ENCODE measurements around the gene NCOA7.
"Not testable (repeated sequence)": the region's sequence is repeated elsewhere in the genome, so short reads cannot be mapped to it uniquely, and the experiment has no call there.

Gene NCOA7

GRCh38 chr6:125961117-125961516 is 170.4 kb downstream of the NCOA7 start:
- no peaks in the 10 kb centered on the region for H3K36me3 ChIP-seq (ENCODE audit: control insufficient read depth, insufficient read depth, low read length)
- no peak overlapping the region for H3K4me3 ChIP-seq (ENCODE audit: extremely low read depth, insufficient read depth, low read length, poor library complexity, severe bottlenecking)
- H3K4me1 ChIP-seq (ENCODE audit: control insufficient read depth, insufficient read depth, low read length, poor library complexity, severe bottlenecking), result peaks cover 7% of the 10 kb centered on the region
- no peaks in the 10 kb centered on the region for H3K9me3 ChIP-seq (ENCODE audit: control insufficient read depth, low read length)
- 93 to 100% methylated on average over 2 to 3 of the region's 3 CpGs for WGBS, 2 experiments (ENCODE audit: insufficient coverage in 2 of 2)
- H3K27ac ChIP-seq (ENCODE audit: low read depth, low read length, severe bottlenecking), result no peak overlapping the region

GRCh38 chr6:125962900-125963497 is 172.2 kb downstream of the NCOA7 start:
- Histone ChIP-seq H3K4me3 (ENCODE audit: extremely low read depth, insufficient read depth, low read length, poor library complexity, severe bottlenecking) (no peak overlapping the region), H3K4me1 (ENCODE audit: control insufficient read depth, insufficient read depth, low read length, poor library complexity, severe bottlenecking) (no peaks in the 10 kb centered on the region), H3K36me3 (ENCODE audit: control insufficient read depth, insufficient read depth, low read length) (no peaks in the 10 kb centered on the region), H3K9me3 (ENCODE audit: control insufficient read depth, low read length) (no peaks in the 10 kb centered on the region), H3K27ac (ENCODE audit: low read depth, low read length, severe bottlenecking) (no peak overlapping the region)
- WGBS, 2 experiments (ENCODE audit: insufficient coverage in 2 of 2), result 88 to 91% methylated on average over 7 of the region's 8 CpGs

GRCh38 chr6:125963817-125964216 is 173.1 kb downstream of the NCOA7 start:
- Histone ChIP-seq H3K36me3 (ENCODE audit: control insufficient read depth, insufficient read depth, low read length) (no peaks in the 10 kb centered on the region), H3K9me3 (ENCODE audit: control insufficient read depth, low read length) (no peaks in the 10 kb centered on the region), H3K27ac (ENCODE audit: low read depth, low read length, severe bottlenecking) (no peak overlapping the region), H3K4me3 (ENCODE audit: extremely low read depth, insufficient read depth, low read length, poor library complexity, severe bottlenecking) (no peak overlapping the region), H3K4me1 (ENCODE audit: control insufficient read depth, insufficient read depth, low read length, poor library complexity, severe bottlenecking) (no peaks in the 10 kb centered on the region)
- 86 to 100% methylated on average over 1 of the region's 2 CpGs for WGBS, 2 experiments (ENCODE audit: insufficient coverage in 2 of 2)

GRCh38 chr6:125966569-125966968 is 175.8 kb downstream of the NCOA7 start:
- no peaks in the 10 kb centered on the region for H3K9me3 ChIP-seq (ENCODE audit: control insufficient read depth, low read length)
- no peaks in the 10 kb centered on the region for H3K4me1 ChIP-seq (ENCODE audit: control insufficient read depth, insufficient read depth, low read length, poor library complexity, severe bottlenecking)
- H3K27ac ChIP-seq (ENCODE audit: low read depth, low read length, severe bottlenecking), result no peak overlapping the region
- H3K36me3 ChIP-seq (ENCODE audit: control insufficient read depth, insufficient read depth, low read length), result no peaks in the 10 kb centered on the region
- WGBS, 2 experiments (ENCODE audit: insufficient coverage in 2 of 2), result no CpG with 5 or more reads among the region's 1 CpG
- H3K4me3 ChIP-seq (ENCODE audit: extremely low read depth, insufficient read depth, low read length, poor library complexity, severe bottlenecking), result no peak overlapping the region

GRCh38 chr6:125968493-125968892 is 177.7 kb downstream of the NCOA7 start:
- Histone ChIP-seq H3K9me3 (ENCODE audit: control insufficient read depth, low read length) (no peaks in the 10 kb centered on the region), H3K4me3 (ENCODE audit: extremely low read depth, insufficient read depth, low read length, poor library complexity, severe bottlenecking) (no peak overlapping the region), H3K27ac (ENCODE audit: low read depth, low read length, severe bottlenecking) (no peak overlapping the region), H3K4me1 (ENCODE audit: control insufficient read depth, insufficient read depth, low read length, poor library complexity, severe bottlenecking) (no peaks in the 10 kb centered on the region), H3K36me3 (ENCODE audit: control insufficient read depth, insufficient read depth, low read length) (no peaks in the 10 kb centered on the region)
- no CpG with 5 or more reads among the region's 2 CpGs for WGBS, 2 experiments (ENCODE audit: insufficient coverage in 2 of 2)

- Histone ChIP-seq H3K9me3 (ENCODE audit: control insufficient read depth, low read length) (no peaks in the 10 kb centered on the region), H3K27ac (ENCODE audit: low read depth, low read length, severe bottlenecking) (no peak overlapping the region), H3K4me1 (ENCODE audit: control insufficient read depth, insufficient read depth, low read length, poor library complexity, severe bottlenecking) (no peaks in the 10 kb centered on the region), H3K4me3 (ENCODE audit: extremely low read depth, insufficient read depth, low read length, poor library complexity, severe bottlenecking) (no peak overlapping the region), H3K36me3 (ENCODE audit: control insufficient read depth, insufficient read depth, low read length) (no peaks in the 10 kb centered on the region)
- no CpG with 5 or more reads among the region's 2 CpGs for WGBS, 2 experiments (ENCODE audit: insufficient coverage in 2 of 2)
Observed at GRCh38 chr6:125970760-125971159, 180.0 kb downstream of the NCOA7 start.

GRCh38 chr6:125972478-125972877 is 181.7 kb downstream of the NCOA7 start:
- not testable (repeated sequence) for H3K4me3 ChIP-seq (ENCODE audit: extremely low read depth, insufficient read depth, low read length, poor library complexity, severe bottlenecking); H3K9me3 ChIP-seq (ENCODE audit: control insufficient read depth, low read length); H3K27ac ChIP-seq (ENCODE audit: low read depth, low read length, severe bottlenecking); H3K36me3 ChIP-seq (ENCODE audit: control insufficient read depth, insufficient read depth, low read length); H3K4me1 ChIP-seq (ENCODE audit: control insufficient read depth, insufficient read depth, low read length, poor library complexity, severe bottlenecking)
- WGBS, 2 experiments (ENCODE audit: insufficient coverage in 2 of 2), result 100% methylated on average over 1 of the region's 1 CpG; no CpG with 5 or more reads in 1 of the 2 experiments

- WGBS, 2 experiments (ENCODE audit: insufficient coverage in 2 of 2), result 55 to 56% methylated on average over 2 to 4 of the region's 5 CpGs
- no peaks in the 10 kb centered on the region for H3K36me3 ChIP-seq (ENCODE audit: control insufficient read depth, insufficient read depth, low read length)
- H3K4me1 ChIP-seq (ENCODE audit: control insufficient read depth, insufficient read depth, low read length, poor library complexity, severe bottlenecking), result no peaks in the 10 kb centered on the region
- no peak overlapping the region for H3K4me3 ChIP-seq (ENCODE audit: extremely low read depth, insufficient read depth, low read length, poor library complexity, severe bottlenecking)
- H3K27ac ChIP-seq (ENCODE audit: low read depth, low read length, severe bottlenecking), result no peak overlapping the region
- no peaks in the 10 kb centered on the region for H3K9me3 ChIP-seq (ENCODE audit: control insufficient read depth, low read length)
Observed at GRCh38 chr6:125974214-125974866, 183.6 kb downstream of the NCOA7 start.

GRCh38 chr6:125979101-125979500 is 188.3 kb downstream of the NCOA7 start:
- Histone ChIP-seq H3K4me1 (ENCODE audit: control insufficient read depth, insufficient read depth, low read length, poor library complexity, severe bottlenecking) (no peaks in the 10 kb centered on the region), H3K36me3 (ENCODE audit: control insufficient read depth, insufficient read depth, low read length) (no peaks in the 10 kb centered on the region), H3K27ac (ENCODE audit: low read depth, low read length, severe bottlenecking) (no peak overlapping the region), H3K4me3 (ENCODE audit: extremely low read depth, insufficient read depth, low read length, poor library complexity, severe bottlenecking) (no peak overlapping the region), H3K9me3 (ENCODE audit: control insufficient read depth, low read length) (no peaks in the 10 kb centered on the region)
- 100% methylated on average over 2 of the region's 3 CpGs; no CpG with 5 or more reads in 1 of the 2 experiments for WGBS, 2 experiments (ENCODE audit: insufficient coverage in 2 of 2)

Measured in mesodermal cell (in vitro differentiated cells).